Stimulated activated CD4-positive, alpha-beta T cell treated with anti-CD3 and anti-CD28 coated beads, TNF-alpha, amount 100 ng/mL, for 1 hour (primary cell): Measurements from ENCODE around the gene LCLAT1.

Experiments
- DNase-seq, 3 donors: peaks; one replicate each; pipeline ENCODE4 v3.0.0-alpha.2; 2020; ENCODE audit warnings: low read depth in 3 of 3, low spot score in 1 of 3

Gene LCLAT1

DNA sequence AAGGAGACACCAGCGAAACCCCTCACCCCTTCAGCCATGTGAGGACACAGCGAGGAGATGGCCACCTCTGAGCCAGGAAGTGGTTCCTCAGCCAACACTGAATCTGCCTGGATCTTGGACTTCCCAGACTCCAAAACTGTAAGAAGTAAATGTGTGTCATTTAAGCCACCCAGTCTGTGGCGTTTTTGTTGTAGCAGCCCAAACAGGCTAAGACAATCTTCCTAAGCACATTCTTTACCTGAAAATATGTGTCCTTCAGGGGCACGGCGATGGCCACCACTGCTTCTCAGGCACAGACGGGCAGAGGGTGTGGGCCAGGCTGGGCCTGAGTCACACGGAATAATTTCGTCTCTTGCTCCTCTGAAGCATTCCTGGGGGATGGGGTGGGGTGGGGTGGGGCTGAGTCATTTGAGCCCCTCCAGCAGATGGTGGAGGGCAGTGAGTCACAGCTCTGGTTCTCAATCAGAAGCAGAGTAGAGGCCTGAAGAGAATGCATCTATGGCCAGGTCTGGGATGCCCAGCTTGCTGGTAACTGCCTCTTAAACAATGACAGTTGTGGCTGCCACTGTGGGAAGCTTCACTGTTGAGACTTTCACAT, 217.8 kb downstream of the LCLAT1 start:
- no peak for DNase-seq

DNA sequence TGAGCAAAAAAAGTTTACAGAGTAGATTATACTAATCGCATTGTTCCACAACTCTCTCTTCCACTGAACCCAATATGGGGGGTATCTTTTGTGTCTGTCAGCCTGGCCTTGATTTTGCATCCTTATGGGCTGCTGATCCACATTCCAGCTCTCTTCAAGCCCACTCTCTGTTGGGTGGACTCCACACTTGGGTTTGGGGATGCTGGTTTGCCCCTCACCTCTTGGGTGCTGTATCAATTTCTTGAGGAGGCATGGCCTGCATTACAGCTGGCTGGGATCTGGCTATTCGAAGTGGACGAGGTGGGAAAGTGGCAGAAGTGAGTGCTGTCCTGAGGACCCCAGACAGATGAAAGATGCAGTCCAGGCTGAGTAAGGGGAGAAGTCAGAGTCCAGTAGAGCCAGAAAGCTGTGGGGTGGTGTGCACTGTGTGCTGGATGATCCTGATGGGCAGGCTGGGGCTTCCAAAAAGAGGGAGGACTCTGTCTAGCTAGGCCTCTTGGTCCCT, 218.8 kb downstream of the LCLAT1 start:
- no peak for DNase-seq

DNA sequence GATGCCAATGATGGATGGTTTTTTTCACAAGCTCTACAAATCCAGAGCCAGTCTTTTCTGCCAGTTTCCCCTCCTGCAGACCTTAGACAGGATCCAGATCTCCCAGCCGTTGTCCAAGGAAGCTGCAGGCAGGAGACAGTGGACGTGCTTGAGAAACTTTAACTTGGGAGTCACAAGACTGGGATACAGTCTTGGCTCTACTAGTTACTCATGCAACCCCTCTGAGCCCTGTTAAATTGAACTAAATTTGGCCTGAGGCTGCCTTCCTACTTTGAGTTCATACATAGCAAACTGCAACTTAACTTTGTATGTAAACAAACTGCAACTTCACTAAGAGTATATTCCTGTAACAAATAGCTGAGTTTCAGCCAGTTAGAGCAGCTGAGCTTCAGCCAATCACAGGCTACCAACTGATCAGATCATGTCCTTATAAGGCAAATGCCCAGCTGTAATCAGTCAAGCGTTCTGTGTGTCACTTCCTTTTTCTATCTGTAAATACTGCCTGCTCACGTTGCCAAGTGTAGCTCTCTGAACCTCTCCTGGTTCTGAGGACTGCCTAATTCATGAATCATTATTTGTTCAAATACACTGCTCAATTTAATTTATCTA, 219.3 kb downstream of the LCLAT1 start:
- no peak for DNase-seq

GRCh38 chr2:30670453-30670852, 223.4 kb downstream of the LCLAT1 start:
- DNase-seq = no peak

- DNase-seq = no peak
Observed at GRCh38 chr2:30673127-30673526, 226.1 kb downstream of the LCLAT1 start.

DNA sequence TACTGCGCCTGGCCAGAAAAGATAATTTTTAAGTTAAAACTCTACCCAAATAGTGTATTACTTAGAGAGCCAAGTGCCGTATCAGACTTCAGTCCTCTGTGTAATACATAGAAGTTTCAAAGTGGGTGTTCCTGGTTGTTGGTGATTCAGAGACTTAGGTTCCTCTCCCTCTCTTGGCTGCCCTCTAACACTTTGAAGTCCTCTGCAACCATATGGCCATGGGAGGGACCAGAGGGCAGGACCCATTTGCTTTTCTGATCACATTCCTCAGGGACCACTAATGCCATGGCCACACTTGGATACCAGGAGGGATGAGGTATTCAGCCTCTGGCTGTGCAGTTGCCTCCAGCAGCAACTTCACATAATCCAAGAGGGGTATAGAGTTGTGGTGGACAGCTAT, 228.7 kb downstream of the LCLAT1 start:
- no peak for DNase-seq

GRCh38 chr2:30677231-30677630, 230.2 kb downstream of the LCLAT1 start:
- DNase-seq = no peak

DNA sequence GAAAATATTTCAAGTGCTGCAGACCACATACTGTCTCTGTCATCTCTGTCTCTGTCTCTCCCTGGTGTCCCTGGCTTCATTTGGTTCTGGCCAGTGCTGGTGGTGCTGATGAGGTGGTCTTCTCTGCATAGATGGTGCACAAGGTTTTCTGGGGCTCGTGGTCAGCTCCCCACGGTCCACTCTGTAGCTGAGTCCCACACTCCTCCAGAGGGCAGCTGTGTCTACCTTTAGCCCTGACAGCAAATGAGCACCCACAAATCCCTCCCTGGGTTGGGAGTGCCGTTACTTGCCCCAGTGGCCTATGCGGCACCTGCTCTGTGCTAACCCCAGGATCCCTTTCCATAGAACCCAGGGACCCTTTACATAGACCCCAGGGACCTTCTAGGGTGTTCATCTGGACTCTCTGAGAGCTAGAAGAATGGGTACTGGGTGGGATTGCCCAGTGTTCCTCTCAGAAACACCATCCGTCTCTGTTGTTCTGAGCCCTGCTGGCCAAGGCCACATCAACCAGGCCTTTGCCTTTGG, 230.9 kb downstream of the LCLAT1 start:
- no peak for DNase-seq

GRCh38 chr2:30678410-30679137, 231.5 kb downstream of the LCLAT1 start:
- DNase-seq = no peak

GRCh38 chr2:30679426-30680088, 232.5 kb downstream of the LCLAT1 start:
- DNase-seq = no peak

- no peak for DNase-seq
Observed at GRCh38 chr2:30680121-30680520, 233.1 kb downstream of the LCLAT1 start.

- no peak for DNase-seq
Observed at GRCh38 chr2:30681022-30681421, 234.0 kb downstream of the LCLAT1 start.

- no peak for DNase-seq
Observed at GRCh38 chr2:30683236-30683956, 236.3 kb downstream of the LCLAT1 start.

DNA sequence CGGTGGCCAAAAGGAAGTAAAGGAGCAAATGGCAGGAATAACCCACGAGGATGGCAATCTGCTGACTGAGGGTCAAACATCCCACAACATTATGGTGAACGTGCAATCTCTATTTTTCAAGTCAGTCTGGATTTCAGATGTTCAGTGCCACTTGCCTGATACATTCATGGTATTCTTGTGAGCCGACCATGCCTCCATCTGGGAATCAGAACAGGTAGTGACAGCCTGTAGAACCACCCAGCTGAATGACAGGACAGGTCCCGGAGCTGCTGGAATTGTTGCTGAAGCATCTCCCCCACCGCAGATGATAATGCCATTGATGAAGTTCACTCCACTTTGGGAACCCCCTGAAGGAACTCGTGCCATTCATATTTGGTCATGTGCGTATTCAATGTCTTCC, 237.0 kb downstream of the LCLAT1 start:
- DNase-seq = no peak

- DNase-seq = no peak
Observed at GRCh38 chr2:30684516-30684915, 237.5 kb downstream of the LCLAT1 start.

DNA sequence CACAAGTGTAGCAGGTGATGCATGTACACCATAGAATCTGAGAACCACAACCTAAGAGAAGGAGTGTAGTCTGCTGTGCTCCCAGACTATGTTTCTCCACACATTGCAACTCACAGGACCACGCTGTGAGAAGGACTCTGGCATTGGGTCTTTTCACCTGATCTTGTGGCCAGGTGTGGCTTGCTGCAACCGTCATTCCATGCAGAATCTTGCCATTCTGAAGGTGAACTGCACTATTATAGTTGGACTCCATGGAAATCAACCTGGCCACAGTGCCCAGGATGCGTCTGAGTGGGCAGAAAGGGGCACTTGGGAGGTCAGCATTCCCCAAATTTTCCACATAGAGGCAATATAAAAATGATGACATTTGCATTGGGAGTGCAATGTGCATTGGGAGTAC, 237.9 kb downstream of the LCLAT1 start:
- DNase-seq = no peak

GRCh38 chr2:30686000-30686399, 239.0 kb downstream of the LCLAT1 start:
- DNase-seq = no peak

GRCh38 chr2:30686669-30687068, 239.6 kb downstream of the LCLAT1 start:
- no peak for DNase-seq

- DNase-seq = no peak
Observed at GRCh38 chr2:30688956-30689401, 241.9 kb downstream of the LCLAT1 start.

DNA sequence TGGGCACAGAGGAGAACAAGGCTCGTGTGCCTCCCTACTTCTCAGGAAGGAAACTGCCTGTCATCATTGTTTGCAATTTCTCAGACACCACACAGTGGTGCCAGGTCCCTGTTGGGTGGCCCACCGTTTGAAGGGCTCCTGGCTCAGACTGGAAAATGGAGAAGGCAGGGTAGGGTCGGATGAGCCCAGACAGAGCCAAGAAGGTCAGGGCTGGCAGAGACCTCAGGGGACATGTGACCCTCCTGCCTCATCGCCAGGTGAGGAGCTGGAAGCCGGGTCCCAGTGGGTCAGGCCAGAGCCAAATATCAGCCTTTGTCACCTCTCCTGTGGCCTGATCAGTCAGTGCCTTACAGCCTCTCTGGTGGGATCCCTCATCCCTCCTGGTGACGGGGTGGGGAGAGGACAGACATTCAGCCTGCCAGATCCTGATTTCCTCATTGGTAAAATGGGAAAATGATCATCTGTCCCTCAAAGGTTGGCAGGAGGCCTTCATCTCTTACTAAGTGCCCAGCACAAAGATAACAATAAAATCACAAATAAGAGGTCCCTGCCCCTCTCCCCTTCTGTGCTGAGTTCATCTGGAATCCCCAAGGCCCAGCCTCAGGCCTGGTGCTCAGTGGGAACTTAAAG, 242.6 kb downstream of the LCLAT1 start:
- no peak for DNase-seq
